Measurements from ENCODE around the gene GRIK2.

DNA sequence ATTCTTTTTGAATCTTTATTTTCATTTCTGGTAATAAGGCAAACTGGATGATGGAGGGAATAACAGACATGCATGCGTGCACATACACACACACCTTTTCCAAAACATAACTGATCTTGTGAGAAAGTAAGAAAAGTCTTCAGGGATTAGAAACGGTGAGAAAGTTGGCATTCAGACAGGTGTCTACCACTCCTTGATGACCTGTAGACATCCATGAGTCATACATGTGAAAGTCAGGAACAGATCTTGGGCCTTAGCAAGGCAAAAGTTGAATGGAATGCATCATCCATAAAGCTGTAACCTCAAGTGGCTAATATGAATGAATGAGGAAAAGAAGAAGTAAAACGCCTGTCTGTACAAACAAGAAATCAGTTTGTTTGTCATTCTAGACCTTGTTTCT lies 97.3 kb downstream of the GRIK2 start:
- no peak for TF ChIP-seq YY1 (IDR thresholded peaks at IDR 0.05; ENCODE audit: low read depth)
- no peak for TF ChIP-seq POLR2AphosphoS5 (IDR thresholded peaks at IDR 0.05; ENCODE audit: low read depth, low read length)
- TF ChIP-seq, protein P1, sequence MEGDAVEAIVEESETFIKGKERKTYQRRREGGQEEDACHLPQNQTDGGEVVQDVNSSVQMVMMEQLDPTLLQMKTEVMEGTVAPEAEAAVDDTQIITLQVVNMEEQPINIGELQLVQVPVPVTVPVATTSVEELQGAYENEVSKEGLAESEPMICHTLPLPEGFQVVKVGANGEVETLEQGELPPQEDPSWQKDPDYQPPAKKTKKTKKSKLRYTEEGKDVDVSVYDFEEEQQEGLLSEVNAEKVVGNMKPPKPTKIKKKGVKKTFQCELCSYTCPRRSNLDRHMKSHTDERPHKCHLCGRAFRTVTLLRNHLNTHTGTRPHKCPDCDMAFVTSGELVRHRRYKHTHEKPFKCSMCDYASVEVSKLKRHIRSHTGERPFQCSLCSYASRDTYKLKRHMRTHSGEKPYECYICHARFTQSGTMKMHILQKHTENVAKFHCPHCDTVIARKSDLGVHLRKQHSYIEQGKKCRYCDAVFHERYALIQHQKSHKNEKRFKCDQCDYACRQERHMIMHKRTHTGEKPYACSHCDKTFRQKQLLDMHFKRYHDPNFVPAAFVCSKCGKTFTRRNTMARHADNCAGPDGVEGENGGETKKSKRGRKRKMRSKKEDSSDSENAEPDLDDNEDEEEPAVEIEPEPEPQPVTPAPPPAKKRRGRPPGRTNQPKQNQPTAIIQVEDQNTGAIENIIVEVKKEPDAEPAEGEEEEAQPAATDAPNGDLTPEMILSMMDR (IDR thresholded peaks at IDR 0.05), result no peak
- TF ChIP-seq IRF3 (IDR thresholded peaks at IDR 0.05; ENCODE audit: low read depth, low read length), result no peak
- no peak for TF ChIP-seq TEAD4 (IDR thresholded peaks at IDR 0.05; ENCODE audit: borderline replicate concordance, insufficient read depth)
- no peak for TF ChIP-seq EP300 (IDR thresholded peaks at IDR 0.05; ENCODE audit: borderline replicate concordance in 1 of 2, low read depth in 1 of 2, low read length in 1 of 2)
- TF ChIP-seq, protein P2, sequence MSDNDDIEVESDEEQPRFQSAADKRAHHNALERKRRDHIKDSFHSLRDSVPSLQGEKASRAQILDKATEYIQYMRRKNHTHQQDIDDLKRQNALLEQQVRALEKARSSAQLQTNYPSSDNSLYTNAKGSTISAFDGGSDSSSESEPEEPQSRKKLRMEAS (IDR thresholded peaks at IDR 0.05; ENCODE audit: low read depth), result no peak
- TF ChIP-seq NFIC (IDR thresholded peaks at IDR 0.05; ENCODE audit: borderline replicate concordance), result no peak
- no peak for TF ChIP-seq NRF1 (IDR thresholded peaks at IDR 0.05; ENCODE audit: low read depth, low read length)
- TF ChIP-seq EZH2phosphoT487 (IDR thresholded peaks at IDR 0.05; ENCODE audit: borderline replicate concordance, low read depth), result no peak
- TF ChIP-seq ELF1 (IDR thresholded peaks at IDR 0.05), result no peak
- no peak for TF ChIP-seq TCF12 (IDR thresholded peaks at IDR 0.05)
- TF ChIP-seq USF1 (IDR thresholded peaks at IDR 0.05; ENCODE audit: borderline replicate concordance, low read depth), result no peak
- no peak for TF ChIP-seq FOSL2 (IDR thresholded peaks at IDR 0.05; ENCODE audit: borderline replicate concordance, low read depth)
